BE2C (cell line): ENCODE results near the gene JSRP1. TPM values are rescaled to one million over a fixed set of nuclear protein-coding genes. Genes with fewer than 3 reads are reported as not detected.

Experiments
- DNase-seq: peaks from one replicate; pipeline ENCODE4 v3.0.0-alpha.2; 2020
- H3K27me3 ChIP-seq: fragments of 250-450 bp; sonication (Bioruptor Pico); 2 replicates; pipeline ENCODE4 v1.5.1; 2020; ENCODE audit warnings: mild to moderate bottlenecking
- H3K36me3 ChIP-seq: fragments of 250-450 bp; sonication (Bioruptor Pico); 2 replicates; pipeline ENCODE4 v1.5.1; 2020; ENCODE audit warnings: mild to moderate bottlenecking
- H3K4me1 ChIP-seq: fragments of 250-450 bp; sonication (Bioruptor Pico); 2 replicates; pipeline ENCODE4 v1.5.1; 2020
- H3K4me3 ChIP-seq: 2 replicates; pipeline ENCODE4 v1.5.1; 2011; ENCODE audit warnings: low read depth, low read length
- H3K9me3 ChIP-seq: fragments of 250-450 bp; sonication (Bioruptor Pico); 2 replicates; pipeline ENCODE4 v1.5.1; 2020
- CTCF ChIP-seq: IDR thresholded peaks from 2 replicates; pipeline ENCODE4 v1.5.1; 2012; ENCODE audit warnings: mild to moderate bottlenecking, low read depth, low read length
- polyA plus RNA-seq: library from polyadenylated mRNA; unstranded; fragments of >200 nt; gene quantifications from one replicate; pipeline ENCODE4 v1.2.1, GENCODE V29; 2012; ENCODE audit warnings: low read depth, missing spikeins; ENCODE audit not compliant: insufficient read length, insufficient read depth

JSRP1 gene
- 1.2 TPM for polyA plus RNA-seq

- H3K4me1 ChIP-seq = no peaks in the 10 kb centered on the region
- H3K36me3 ChIP-seq = peaks cover 5% of the 10 kb centered on the region; the same call in 1 of the 2 replicates
- DNase-seq = peak; percentile 29
- no peaks in the 10 kb centered on the region for H3K9me3 ChIP-seq
- TF ChIP-seq CTCF = no peak
- H3K4me3 ChIP-seq = no peak within 1 kb of the TSS
- no peaks in the 10 kb centered on the region for H3K27me3 ChIP-seq
Observed at GRCh38 chr19:2255982-2256685, at the start of gene JSRP1. Gene JSRP1, minus strand, starts transcription at chr19:2256417. Its CDS starts 1,103 bp downstream, at chr19:2255314.

- peak; percentile 8 for DNase-seq
- peaks cover 4% of the 10 kb centered on the region; the same call in 1 of the 2 replicates for H3K4me1 ChIP-seq
- peaks cover 15% of the 10 kb centered on the region for H3K27me3 ChIP-seq
- no peak for TF ChIP-seq CTCF
- no peaks in the 10 kb centered on the region for H3K36me3 ChIP-seq
- H3K9me3 ChIP-seq = no peaks in the 10 kb centered on the region
- no peak overlapping the region for H3K4me3 ChIP-seq
Observed at GRCh38 chr19:2305452-2306280, 49.4 kb upstream of the JSRP1 start.

GRCh38 chr19:2303211-2303798, 47.1 kb upstream of the JSRP1 start:
- H3K36me3 ChIP-seq = no peaks in the 10 kb centered on the region
- peaks cover 13% of the 10 kb centered on the region for H3K27me3 ChIP-seq
- no peak for TF ChIP-seq CTCF
- H3K9me3 ChIP-seq = no peaks in the 10 kb centered on the region
- H3K4me1 ChIP-seq = no peaks in the 10 kb centered on the region
- H3K4me3 ChIP-seq = no peak overlapping the region
- peak; percentile 8 for DNase-seq

GRCh38 chr19:2302319-2303210, 46.3 kb upstream of the JSRP1 start:
- Histone ChIP-seq H3K27me3 (peaks cover 8% of the 10 kb centered on the region), H3K4me3 (no peak overlapping the region), H3K36me3 (no peaks in the 10 kb centered on the region), H3K9me3 (no peaks in the 10 kb centered on the region), H3K4me1 (no peaks in the 10 kb centered on the region)
- peak; percentile 12 for DNase-seq
- no peak for TF ChIP-seq CTCF

GRCh38 chr19:2300533-2300932, 44.3 kb upstream of the JSRP1 start:
- Histone ChIP-seq H3K4me1 (peaks cover 3% of the 10 kb centered on the region), H3K36me3 (no peaks in the 10 kb centered on the region), H3K4me3 (no peak overlapping the region), H3K9me3 (no peaks in the 10 kb centered on the region), H3K27me3 (peaks cover 5% of the 10 kb centered on the region; the same call in 1 of the 2 replicates)
- no peak for TF ChIP-seq CTCF
- no peak for DNase-seq
